ENCODE data around the gene MLLT3. TPM values are rescaled to one million over a fixed set of nuclear protein-coding genes. Genes with fewer than 3 reads are reported as not detected.

The MLLT3 gene
- total RNA-seq, 1 donor from 2014 or later, result 53.7 TPM

DNA sequence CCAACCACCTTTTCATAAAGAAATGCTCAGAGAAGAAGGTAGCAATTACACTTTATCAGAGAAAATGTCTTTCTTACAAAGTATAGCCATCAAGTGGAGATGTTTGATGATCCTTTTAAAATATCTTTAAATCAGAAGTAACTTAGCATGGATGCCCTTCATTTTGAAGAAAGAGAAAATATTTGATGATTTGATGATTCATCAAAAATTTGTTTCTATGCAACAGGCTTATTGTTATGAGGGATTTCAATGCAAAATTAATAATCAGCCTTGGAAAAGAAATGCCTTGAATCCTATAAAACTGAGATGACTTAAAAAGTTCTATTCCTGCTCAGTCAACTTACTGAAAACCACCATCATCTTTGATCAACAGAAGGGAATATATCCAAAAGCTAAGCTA is 291.6 kb downstream of the MLLT3 start:
- Mint-ChIP-seq H3K9me3 (peaks cover 12% of the 10 kb centered on the region), H3K4me1 (no peaks in the 10 kb centered on the region)

GRCh38 chr9:20326516-20326915 is 295.8 kb downstream of the MLLT3 start:
- Mint-ChIP-seq H3K4me1 (peaks cover 10% of the 10 kb centered on the region), H3K4me3 (no peak overlapping the region), H3K36me3 (ENCODE audit: low read depth) (no peaks in the 10 kb centered on the region), H3K9me3 (peaks cover 8% of the 10 kb centered on the region), H3K27me3 (ENCODE audit: low read depth) (no peaks in the 10 kb centered on the region), H3K27ac (ENCODE audit: unreplicated experiment) (no peak overlapping the region)
- no peak for TF ChIP-seq CTCF (conservative IDR thresholded peaks at IDR 0.05)
- no peak for DNase-seq (ENCODE audit: low read depth, low spot score)

More for the DNA sequence above, 291.6 kb downstream of the MLLT3 start:
- H3K27ac Mint-ChIP-seq (ENCODE audit: unreplicated experiment), result no peak overlapping the region
- no peak for TF ChIP-seq CTCF (conservative IDR thresholded peaks at IDR 0.05)
- H3K36me3 Mint-ChIP-seq (ENCODE audit: low read depth), result no peaks in the 10 kb centered on the region
- H3K4me3 Mint-ChIP-seq, result no peak overlapping the region
- DNase-seq (ENCODE audit: low read depth, low spot score), result no peak
- H3K27me3 Mint-ChIP-seq (ENCODE audit: low read depth), result no peaks in the 10 kb centered on the region

GRCh38 chr9:20325008-20325407 is 297.3 kb downstream of the MLLT3 start:
- Mint-ChIP-seq H3K9me3 (peaks cover 8% of the 10 kb centered on the region), H3K4me3 (no peak overlapping the region), H3K27ac (ENCODE audit: unreplicated experiment) (peak overlapping the region; percentile 79), H3K27me3 (ENCODE audit: low read depth) (no peaks in the 10 kb centered on the region), H3K36me3 (ENCODE audit: low read depth) (no peaks in the 10 kb centered on the region), H3K4me1 (peaks cover 18% of the 10 kb centered on the region)
- no peak for TF ChIP-seq CTCF (conservative IDR thresholded peaks at IDR 0.05)
- DNase-seq (ENCODE audit: low read depth, low spot score), result no peak

GRCh38 chr9:20322212-20322611 is 300.1 kb downstream of the MLLT3 start:
- peaks cover 25% of the 10 kb centered on the region for H3K4me1 Mint-ChIP-seq
- TF ChIP-seq CTCF (conservative IDR thresholded peaks at IDR 0.05), result no peak
- peaks cover 2% of the 10 kb centered on the region for H3K9me3 Mint-ChIP-seq
- no peak overlapping the region for H3K4me3 Mint-ChIP-seq
- H3K36me3 Mint-ChIP-seq (ENCODE audit: low read depth), result no peaks in the 10 kb centered on the region
- H3K27ac Mint-ChIP-seq (ENCODE audit: unreplicated experiment), result no peak overlapping the region
- no peak for DNase-seq (ENCODE audit: low read depth, low spot score)
- H3K27me3 Mint-ChIP-seq (ENCODE audit: low read depth), result no peaks in the 10 kb centered on the region

- Mint-ChIP-seq H3K27me3 (ENCODE audit: low read depth) (no peaks in the 10 kb centered on the region), H3K27ac (ENCODE audit: unreplicated experiment) (no peak overlapping the region)
Observed at GRCh38 chr9:20321423-20322082, 300.7 kb downstream of the MLLT3 start.

More at GRCh38 chr9:20321423-20322082, 300.7 kb downstream of the MLLT3 start:
- TF ChIP-seq CTCF (conservative IDR thresholded peaks at IDR 0.05), result no peak
- Mint-ChIP-seq H3K4me3 (no peak overlapping the region), H3K9me3 (peaks cover 2% of the 10 kb centered on the region), H3K4me1 (peaks cover 25% of the 10 kb centered on the region), H3K36me3 (ENCODE audit: low read depth) (no peaks in the 10 kb centered on the region)
- DNase-seq (ENCODE audit: low read depth, low spot score), result no peak

Measured in neural crest cell (in vitro differentiated cells).